ENCODE data around the gene NAA20. TPM values are rescaled to one million over a fixed set of nuclear protein-coding genes. Genes with fewer than 3 reads are reported as not detected.

The NAA20 gene
- total and polyA plus RNA-seq, 2 of the 13 experiments (the other 11 are each of a cell fraction or from before 2014, with no cell fraction given): 81.9 to 82.8 TPM

- peak; percentile 89 for TF ChIP-seq SKIL (CRISPR knock-in tag; IDR thresholded peaks at IDR 0.05; ENCODE audit: borderline replicate concordance)
- TF ChIP-seq KAT2B (IDR thresholded peaks at IDR 0.05; ENCODE audit: borderline replicate concordance, low read depth, low read length): no peak
- TF ChIP-seq AGO2 (optimal IDR thresholded peaks at IDR 0.05; ENCODE audit: low read depth, low read length): peak; percentile 94
- TF ChIP-seq, protein P1, sequence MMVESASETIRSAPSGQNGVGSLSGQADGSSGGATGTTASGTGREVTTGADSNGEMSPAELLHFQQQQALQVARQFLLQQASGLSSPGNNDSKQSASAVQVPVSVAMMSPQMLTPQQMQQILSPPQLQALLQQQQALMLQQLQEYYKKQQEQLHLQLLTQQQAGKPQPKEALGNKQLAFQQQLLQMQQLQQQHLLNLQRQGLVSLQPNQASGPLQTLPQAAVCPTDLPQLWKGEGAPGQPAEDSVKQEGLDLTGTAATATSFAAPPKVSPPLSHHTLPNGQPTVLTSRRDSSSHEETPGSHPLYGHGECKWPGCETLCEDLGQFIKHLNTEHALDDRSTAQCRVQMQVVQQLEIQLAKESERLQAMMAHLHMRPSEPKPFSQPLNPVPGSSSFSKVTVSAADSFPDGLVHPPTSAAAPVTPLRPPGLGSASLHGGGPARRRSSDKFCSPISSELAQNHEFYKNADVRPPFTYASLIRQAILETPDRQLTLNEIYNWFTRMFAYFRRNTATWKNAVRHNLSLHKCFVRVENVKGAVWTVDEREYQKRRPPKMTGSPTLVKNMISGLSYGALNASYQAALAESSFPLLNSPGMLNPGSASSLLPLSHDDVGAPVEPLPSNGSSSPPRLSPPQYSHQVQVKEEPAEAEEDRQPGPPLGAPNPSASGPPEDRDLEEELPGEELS (CRISPR knock-in tag; IDR thresholded peaks at IDR 0.05): peak; percentile 84
- TF ChIP-seq ELK4 (CRISPR knock-in tag; IDR thresholded peaks at IDR 0.05; ENCODE audit: borderline replicate concordance): no peak; the same call in 1 of the 2 replicates
- no peak for TF ChIP-seq ZNF841 (CRISPR knock-in tag; IDR thresholded peaks at IDR 0.05; ENCODE audit: borderline replicate concordance)
- TF ChIP-seq, protein P2, sequence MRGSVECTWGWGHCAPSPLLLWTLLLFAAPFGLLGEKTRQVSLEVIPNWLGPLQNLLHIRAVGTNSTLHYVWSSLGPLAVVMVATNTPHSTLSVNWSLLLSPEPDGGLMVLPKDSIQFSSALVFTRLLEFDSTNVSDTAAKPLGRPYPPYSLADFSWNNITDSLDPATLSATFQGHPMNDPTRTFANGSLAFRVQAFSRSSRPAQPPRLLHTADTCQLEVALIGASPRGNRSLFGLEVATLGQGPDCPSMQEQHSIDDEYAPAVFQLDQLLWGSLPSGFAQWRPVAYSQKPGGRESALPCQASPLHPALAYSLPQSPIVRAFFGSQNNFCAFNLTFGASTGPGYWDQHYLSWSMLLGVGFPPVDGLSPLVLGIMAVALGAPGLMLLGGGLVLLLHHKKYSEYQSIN (CRISPR knock-in tag; IDR thresholded peaks at IDR 0.05; ENCODE audit: borderline replicate concordance): no peak
- peak; percentile 82; the same call in 1 of the 2 replicates for TF ChIP-seq ZBED4 (CRISPR knock-in tag; IDR thresholded peaks at IDR 0.05; ENCODE audit: borderline replicate concordance)
- TF ChIP-seq, protein P3, sequence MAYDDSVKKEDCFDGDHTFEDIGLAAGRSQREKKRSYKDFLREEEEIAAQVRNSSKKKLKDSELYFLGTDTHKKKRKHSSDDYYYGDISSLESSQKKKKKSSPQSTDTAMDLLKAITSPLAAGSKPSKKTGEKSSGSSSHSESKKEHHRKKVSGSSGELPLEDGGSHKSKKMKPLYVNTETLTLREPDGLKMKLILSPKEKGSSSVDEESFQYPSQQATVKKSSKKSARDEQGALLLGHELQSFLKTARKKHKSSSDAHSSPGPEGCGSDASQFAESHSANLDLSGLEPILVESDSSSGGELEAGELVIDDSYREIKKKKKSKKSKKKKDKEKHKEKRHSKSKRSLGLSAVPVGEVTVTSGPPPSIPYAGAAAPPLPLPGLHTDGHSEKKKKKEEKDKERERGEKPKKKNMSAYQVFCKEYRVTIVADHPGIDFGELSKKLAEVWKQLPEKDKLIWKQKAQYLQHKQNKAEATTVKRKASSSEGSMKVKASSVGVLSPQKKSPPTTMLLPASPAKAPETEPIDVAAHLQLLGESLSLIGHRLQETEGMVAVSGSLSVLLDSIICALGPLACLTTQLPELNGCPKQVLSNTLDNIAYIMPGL (CRISPR knock-in tag; IDR thresholded peaks at IDR 0.05; ENCODE audit: borderline replicate concordance in 1 of 2, low read depth in 1 of 2): peak; percentile 98 to 99
- peak; percentile 97 for TF ChIP-seq ZNF124 (CRISPR knock-in tag; IDR thresholded peaks at IDR 0.05)
- TF ChIP-seq ZNF780A (CRISPR knock-in tag; IDR thresholded peaks at IDR 0.05): peak; percentile 84
- TF ChIP-seq ATAD3A (CRISPR knock-in tag; IDR thresholded peaks at IDR 0.05): peak; percentile 77; the same call in 1 of the 2 replicates
- peak; percentile 98 for TF ChIP-seq TOPORS (CRISPR knock-in tag; IDR thresholded peaks at IDR 0.05)
Observed at GRCh38 chr20:20017001-20017843, at the start of gene NAA20 (continued).
